Fibroblast of peridontal ligament (primary cell): ENCODE results near the gene PRR23A.

ENCODE experiments used
- DNase-seq: peaks from one replicate; pipeline ENCODE4 v3.0.0-alpha.2; 2010; ENCODE audit errors: extremely low read depth

Gene PRR23A

DNA sequence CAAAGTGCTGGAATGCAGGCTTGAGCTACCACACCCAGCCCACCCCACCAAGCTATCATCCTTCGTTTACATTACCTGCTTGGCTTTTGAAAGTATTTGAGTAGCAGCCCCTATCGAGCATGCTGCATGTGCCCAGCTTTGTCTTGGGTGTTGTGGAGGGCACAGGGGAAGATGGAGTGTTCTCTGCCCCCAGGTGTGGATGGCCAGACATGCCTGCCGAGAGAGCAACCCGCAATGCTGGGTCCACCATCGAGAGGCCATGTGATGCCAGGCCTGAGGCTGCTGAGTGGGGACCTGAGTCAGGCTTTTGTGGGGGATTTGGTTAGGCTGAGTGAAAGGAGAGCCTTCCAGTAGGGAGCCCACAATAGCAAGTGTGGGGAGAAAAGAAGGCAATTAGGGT lies 33.1 kb downstream of the PRR23A start:
- DNase-seq, result no peak

DNA sequence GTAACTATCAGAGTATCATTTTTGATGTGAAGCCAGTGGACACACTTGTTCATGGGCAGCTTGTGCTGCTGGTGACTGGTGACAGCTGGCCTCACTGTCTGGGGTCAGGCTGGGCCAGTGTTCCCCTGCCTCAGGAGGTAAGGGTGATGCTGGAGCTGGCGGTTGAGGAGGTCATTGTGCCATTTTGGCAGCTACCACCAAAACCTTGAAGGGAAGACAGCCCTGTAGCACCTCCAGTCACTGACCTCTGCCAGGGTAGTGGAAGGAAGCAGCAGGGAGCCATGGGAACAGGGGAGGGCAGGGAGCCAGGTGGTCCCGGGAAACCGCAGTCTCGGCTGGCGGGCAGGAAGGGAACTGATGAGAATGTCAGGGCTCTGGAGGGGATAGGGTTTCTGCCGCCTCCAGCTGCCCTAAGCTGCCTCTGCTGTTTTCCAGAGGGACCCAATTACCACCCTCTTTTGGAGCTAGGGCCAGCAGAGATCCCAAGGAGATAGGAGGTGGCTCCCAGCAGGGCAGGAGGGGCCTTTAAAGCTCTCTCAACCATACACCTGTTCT lies 34.2 kb downstream of the PRR23A start:
- DNase-seq, result no peak

DNA sequence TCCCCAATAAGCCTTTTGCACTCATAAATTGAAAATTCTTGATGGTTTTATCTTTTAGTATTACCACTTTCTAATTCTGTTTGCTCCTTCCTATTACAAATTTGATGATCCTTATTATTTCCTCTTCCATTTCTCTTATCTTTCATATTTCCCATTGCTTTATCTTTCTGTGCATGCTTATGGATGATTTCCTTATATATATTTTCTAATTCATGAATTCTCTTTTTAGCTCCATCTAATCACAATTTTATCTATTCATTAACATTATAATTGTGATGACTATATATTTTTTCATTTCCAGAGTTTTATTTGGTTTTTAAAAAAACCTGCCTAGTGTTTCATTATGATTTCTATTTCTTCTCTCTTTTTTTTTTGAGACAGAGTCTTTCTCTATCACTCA lies 41.1 kb downstream of the PRR23A start:
- DNase-seq, result no peak

GRCh38 chr3:138964264-138964663 lies 41.8 kb downstream of the PRR23A start:
- no peak for DNase-seq

DNA sequence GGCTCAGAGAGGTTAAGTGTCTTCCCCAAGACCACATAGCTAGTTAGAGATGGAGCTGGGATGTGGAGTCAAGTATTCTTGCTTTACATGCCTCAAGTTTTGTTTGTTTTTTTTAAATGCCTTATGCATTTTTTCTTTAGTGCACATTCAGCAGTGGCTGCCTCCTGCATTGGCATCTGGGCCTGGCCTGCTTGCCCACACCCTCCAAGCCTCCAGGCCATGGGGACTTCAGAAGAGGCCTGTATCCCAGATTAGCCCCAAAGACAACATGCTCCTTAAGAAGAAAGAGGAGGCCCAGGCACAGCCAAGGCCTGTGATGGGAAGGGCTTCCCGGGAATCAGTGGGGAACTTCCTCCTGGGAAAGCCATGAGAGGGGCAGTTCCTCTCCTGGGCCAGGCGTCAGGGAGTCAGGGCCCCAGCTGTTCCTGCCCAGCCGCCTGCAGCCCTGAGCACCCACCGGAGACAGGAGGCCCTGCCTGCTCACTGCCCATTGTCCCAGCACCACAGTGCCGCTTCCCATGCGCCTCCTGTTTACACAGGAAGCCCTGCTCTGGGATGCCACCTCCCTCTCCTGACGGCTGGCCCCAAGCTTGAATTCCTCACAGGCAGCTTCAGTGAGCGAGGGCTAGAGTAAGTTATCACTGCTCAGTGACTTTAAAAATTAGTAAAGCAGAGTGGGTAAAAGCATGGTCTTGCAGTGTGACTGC lies 43.1 kb downstream of the PRR23A start:
- DNase-seq, result no peak

- no peak for DNase-seq
Observed at GRCh38 chr3:138960417-138960852, 45.6 kb downstream of the PRR23A start.
